Eye (tissue), 1 donor: ENCODE results near the gene VSX1.

ENCODE experiments used
- DNase-seq: peaks from one replicate; pipeline ENCODE4 v3.0.0-alpha.2; 2015

Gene VSX1

DNA sequence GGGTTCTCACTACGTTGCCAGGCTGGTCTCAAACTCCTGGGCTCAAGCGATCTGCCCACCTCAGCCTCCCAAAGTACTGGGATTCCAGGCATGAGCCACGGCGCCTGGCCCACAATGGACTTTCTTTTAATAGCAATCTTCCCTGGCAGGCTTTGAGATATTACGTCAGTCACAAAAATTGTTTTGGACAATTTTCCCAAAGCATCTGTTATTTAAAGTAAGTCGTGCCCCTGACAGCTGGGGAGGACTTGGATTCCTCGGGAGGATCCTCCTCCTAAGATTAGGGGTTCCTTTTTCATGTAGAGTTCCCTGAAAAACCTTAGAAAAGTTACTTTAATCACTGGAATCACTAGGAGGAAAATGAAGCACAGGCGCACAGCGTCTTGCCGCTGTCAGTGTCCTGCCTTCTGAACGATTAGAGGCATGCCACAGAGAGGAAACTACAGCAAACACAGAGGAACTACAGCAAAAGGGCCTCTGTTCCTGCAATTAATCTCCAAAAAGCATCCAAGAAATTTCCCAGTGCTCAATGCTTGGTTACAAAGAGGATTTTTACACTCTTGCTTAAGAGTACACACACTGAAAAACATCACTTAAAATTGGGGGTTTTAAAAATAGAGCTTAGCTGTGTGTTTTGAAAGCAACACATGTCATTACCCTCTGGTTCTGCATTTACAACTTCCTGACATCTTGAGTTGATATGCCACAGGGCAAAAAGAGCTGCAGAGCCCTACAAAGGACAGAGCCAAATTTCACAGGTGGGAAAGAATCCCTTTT, 28.5 kb downstream of the VSX1 start:
- no peak for DNase-seq

DNA sequence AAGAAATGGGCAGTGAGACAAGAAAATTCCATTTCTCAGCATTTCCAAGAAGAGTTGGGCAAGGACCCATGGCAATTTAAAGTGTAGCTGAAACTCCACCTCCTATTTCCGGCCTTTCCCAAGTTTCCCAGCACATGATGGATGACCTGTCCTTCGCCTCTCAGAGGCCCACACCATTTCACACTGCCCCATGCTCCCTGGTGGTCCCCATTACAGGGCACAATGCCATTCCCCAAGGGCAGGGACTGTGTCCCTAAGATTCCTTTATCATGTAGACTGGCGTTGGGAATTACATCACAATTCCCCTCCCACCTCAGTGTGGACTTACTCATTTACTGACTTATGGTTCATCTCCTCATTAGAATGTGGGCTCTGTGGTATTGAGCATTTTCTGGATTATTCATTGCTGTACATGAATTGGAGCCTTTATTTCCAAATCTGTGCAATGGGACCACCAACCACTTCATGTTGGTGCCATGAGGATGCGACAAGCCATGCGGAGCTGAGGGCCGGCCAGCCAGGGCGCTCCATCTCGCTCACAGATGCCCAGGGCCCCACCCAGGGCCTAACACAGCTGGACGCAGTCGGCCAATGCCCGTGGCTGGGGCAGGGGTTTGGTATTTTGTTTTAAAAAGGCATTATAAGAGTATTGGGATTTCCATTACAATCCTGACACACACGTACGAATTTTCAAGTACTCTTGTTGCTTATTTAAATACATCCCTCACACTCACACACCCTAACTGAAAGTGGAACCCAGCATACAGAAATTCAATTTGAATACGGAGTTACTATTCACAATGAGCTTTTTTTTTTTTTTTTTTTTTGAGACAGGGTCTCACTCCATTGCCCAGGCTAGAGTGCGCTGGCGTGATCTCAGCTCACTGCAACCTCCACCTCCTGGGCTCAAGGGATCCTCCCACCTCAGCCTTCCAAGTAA, 29.4 kb downstream of the VSX1 start:
- DNase-seq, result no peak

DNA sequence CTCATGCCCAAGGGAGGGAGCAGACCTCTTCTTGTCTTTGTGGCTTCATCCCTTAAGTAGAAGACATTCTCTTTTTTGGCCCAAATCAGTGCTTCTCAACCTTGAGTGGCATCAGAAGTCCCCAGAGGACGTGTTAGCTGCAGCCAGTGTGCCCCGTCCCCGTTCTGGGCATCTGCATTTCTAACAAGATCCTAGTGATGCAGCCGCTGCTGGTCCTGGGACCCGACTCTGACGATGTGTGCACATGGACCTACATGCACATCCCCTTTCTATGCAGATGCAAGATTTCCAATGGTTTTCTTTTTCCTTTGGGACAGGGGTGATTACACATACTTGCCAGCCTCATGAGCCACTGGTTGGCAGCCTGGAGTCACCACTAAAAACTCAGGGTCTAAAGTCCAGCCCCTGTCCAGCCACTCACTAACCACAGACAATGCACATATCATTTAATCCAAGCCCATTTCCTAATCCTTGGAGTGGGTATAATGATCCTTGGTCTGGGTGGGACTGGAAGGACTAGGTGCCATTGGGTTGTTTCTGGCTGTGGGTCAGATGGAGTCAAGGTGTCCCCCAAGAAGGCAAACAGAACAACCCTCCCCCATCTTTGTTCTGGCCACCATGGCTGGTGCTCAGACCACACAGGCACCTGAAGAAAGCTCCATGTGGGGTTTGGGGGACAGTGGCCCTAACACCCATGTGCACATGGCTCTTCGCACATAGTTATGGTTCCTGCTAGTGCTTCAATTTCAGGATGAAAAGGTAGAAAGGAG, 30.4 kb downstream of the VSX1 start:
- no peak for DNase-seq

DNA sequence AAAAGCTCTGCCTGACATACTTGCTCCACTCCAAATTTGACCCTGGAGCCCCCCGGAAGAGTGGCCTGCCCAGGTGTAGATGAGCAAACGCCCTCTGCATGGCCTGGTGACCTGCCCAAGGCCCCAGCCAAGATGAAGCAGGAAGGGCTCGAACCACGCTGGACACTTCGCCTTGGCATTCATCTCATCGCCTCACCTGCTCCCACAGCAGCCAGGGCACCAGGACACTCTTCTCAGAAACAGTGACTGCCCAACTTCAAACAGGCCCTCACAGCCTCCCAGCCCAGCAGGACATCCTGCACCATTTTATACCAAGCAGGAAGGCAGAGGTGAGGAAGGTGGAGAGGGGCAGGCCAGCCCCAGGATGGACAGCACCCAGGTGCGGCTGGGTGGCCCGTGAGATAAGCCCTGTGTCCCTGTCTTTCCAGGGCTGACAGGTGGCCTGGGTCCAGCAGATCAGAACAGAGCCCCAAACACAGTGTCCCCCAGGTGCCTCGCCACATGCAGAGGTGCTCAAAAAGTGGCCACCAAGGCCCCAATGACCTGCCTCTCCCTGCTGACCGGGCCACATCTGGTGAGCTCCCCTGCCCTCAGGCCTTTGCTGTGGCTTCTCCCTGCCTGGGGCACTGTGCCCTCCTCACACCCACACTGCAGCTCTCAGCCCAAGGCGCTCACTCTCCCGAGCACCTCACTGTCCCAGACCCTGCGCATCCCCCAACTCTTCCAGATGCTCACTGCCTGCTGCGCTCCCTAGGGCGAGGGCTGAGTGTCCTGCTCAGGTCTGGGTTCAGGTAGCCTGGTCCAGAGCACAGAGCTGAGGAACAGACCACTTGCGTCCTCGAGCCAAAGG, 31.2 kb downstream of the VSX1 start:
- DNase-seq, result no peak

DNA sequence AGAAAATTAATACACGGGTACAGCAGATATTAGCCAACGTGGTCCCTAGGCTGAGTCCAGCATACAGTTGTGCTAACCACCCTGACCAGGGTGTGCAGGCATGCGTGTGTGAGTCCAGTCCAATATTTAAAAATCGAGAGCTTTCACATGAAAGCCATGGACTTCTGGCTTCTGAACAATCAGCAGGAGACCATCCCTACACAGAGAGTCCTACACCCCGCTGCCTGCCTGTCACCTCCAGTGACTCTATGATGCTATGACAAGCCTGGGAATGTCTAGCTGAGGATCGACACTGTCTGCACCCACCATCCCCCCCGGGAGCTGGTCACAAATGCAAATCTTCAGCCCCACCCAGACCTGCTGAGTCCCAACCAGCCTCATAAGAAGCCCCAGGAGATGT, 31.9 kb downstream of the VSX1 start:
- no peak for DNase-seq

DNA sequence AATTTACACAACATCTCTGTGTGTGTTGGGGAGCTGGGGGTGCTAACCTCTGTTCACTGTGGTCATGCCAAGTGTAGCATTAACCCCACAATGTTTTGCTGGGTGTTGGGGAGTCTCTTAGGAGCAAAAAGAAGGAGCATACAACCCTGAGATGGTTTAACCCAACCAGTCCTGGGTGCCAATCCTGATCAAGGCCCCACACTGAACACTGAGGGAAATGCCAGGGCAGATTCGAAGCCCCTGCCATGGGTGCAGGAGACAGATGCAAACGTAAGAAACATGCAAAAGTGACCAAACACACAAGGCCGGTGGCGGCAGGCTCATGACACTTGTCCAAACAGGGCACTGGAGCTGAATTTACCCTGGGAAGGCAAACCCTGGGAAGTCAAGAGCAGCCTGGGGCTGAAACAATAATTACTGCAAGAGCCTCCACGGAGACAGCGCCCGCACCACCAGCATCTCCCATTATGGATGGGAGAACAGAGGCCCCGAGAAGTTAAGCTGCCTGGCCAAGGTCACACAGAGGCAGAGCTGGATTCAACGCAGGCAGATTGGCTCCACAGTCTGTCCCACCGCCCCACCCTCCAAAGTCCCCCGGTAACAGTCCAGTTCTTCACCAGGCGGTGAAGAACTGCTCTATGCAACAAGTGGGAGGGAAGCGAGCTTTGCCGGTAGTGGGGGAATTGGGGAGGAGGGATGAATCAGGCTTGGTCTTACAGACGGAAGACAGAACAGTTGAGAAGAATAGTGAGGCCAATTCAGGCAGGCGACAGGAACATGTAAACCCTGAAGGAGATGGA, 32.5 kb downstream of the VSX1 start:
- no peak for DNase-seq

DNA sequence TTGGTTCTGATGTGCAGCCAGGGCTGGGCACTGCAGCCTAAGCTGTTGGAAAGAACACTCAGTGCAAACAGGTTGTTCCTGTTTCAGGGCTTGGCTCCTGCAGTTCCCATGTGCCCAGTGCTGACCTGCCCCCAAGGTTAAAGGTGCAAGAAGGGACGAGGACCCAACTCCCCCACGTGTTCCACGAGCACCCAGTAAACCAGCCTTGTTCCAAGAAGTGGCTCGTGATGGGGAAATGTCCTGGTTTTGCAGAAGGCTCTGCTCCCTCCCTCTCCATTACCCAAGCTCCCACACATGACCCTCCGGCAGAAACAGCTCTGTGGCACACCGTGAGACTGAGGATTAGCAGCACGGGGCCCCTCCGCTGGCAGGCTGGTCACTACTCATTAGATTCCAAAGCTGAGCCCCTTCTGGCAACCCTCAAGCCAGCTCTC, 33.4 kb downstream of the VSX1 start:
- DNase-seq, result peak; percentile 60

GRCh38 chr20:25047766-25048165, 34.2 kb downstream of the VSX1 start:
- no peak for DNase-seq

- DNase-seq, result no peak
Observed at GRCh38 chr20:25046736-25047666, 34.9 kb downstream of the VSX1 start.

DNA sequence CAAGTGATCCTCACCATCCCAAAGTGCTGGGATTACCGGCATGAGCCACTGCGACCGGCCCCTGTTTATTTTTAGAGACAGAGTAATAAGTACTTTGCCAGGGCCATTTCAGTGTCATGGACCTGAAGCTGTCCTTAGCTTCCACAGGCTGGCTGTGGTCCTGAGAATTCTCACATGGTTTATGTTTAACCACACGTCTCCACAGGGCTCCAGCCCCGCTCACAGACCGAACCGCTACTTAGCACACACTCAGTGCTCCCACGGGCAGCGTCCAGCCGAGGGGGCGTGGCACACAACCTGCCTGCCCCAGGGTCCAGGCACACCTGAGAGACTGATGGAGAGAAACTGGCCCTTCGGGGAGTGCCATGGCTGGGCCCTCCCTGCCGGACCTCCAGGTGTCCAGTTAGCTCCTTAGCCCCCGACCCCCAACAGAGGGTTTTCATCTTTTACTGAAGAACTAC, 35.7 kb downstream of the VSX1 start:
- DNase-seq, result no peak

- no peak for DNase-seq
Observed at GRCh38 chr20:25045343-25045712, 36.6 kb downstream of the VSX1 start.

GRCh38 chr20:25044660-25045342, 37.1 kb downstream of the VSX1 start:
- DNase-seq, result no peak

DNA sequence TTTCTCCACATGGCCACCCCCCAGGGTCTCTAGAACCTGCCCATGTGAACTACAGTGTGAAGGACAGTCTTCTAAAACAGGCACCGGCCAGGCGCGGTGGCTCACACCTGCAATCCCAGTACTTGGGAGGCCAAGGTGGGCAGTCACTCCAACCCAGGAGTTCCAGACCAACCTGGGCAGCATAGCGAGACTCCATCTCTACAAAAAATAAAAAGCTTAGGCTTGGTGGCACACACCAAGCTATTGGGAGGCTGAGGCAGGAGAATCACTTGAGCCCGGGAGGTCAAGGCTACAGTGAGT, 37.7 kb downstream of the VSX1 start:
- no peak for DNase-seq

DNA sequence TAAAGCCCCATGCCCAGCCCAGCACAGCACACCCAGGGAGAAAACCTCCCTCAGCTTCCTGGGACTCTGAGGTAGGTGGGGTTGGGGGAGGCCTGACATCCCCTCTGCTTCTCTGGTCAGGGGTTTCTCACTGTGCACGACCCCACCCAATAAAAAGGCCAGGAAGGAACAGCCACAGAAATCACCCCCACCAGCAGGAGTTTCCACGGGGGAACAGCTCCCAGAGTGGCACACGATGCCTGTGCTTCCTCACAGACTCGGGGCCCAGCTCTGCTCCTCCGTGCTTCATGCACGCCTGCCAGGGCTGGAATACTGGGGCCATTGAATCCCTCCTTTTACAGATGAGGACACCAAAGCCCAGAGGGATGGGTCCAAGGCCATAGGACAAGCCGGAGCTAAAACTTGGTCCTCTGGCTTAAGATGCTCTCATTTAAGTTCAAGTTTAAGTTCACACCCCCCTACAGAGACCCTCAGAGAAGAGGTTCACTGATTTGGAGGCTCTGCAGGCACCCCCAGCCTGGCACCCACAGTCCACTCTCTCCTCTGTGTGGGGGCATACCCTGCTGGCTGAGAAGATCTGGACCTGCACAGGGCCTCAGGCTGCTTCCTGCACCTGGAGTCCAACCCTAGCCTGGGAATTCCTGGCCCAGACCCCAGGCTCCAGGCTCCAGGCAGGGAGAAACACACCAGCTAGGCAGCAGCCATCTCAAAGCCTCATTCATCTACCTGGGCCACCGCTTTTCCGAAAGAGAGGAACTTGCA, 38.3 kb downstream of the VSX1 start:
- DNase-seq, result no peak

DNA sequence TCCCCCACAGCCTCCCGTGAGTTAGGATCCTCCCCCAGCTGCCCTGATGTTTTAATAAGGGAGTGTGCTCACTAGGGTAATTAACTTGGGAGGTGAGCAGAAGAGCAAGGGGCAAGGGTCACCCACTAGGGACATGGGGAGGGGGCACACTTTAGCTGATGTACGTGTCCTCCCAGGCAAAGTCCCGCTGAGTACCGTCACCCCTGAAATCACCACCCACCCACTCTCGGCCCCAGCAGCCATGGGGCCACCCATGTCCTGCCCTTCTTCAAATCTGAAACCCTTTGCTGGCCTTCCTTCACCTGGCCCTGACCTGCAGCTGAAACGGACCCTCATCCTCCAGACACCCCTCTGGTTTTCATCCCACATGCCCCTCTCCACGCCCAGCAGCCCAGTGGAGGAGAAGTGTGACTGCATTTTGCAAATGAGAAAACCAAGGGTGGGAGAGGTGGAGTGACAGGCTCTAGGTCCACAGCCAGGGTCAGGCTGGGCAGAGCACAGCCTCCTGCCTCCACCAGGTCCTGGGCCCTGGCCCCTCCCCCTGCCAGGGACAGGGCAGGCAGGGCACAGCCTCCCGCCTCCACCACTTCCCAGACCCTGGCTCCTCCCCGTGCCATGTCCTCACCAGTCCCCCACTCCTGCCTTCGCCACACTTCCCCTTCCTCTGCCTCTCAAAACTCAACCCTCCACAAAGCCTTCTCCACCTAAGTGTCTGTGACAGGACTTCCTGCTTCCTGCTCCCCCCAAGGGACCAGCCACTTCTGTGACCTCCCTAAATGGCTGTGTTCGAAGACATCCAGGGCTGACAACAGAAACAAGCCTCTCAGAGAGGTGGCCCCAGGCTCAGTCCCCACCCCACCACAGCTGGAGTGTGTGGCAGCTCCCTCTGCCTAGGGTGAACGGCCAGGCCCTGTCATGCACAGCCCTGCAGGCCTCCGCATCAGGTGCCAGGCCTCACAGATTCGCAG, 39.1 kb downstream of the VSX1 start:
- DNase-seq, result no peak

DNA sequence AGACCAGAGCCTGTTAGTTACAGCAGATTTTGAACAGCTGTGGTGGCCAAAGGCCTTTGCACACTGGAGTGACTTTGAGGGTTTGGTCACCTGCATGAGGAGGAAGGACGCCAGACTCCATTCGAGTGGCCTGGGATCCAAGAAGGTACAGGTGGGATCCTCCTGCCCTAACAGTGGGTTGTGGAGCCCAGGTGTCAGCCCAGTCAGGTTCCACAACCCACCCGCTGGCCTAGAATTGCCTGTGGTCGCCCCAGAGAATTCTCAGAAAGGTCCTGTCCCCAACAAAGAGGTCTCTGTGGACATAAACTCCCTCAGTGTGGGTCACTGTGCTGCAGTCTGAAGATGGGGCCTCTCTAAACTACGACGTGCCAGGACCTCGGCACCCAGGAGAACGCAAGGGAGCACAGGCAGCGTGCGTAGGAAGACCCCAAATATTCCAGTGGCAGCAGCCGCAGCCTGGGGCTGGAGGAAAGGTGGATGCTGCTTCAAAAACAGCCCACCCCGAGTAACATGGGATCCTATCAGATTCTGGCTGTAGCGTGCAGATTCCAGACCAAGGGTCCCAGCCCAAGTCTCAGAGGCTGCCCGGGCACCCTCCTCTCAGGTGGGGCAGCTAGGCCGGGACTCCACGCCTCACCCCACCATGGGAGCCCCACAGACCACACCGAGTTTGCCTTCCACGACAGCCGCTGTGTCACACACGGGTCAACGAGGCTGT, 40.0 kb downstream of the VSX1 start:
- DNase-seq, result no peak

GRCh38 chr20:25040438-25040831, 41.5 kb downstream of the VSX1 start:
- no peak for DNase-seq
